22Rv1 (cell line): ENCODE measurements around the gene COQ5.

Experiments used
- CTCF ChIP-seq: fragments of 450-650 bp; IDR thresholded peaks from 2 replicates; pipeline ENCODE4 v1.5.1; 2017; ENCODE audit warnings: mild to moderate bottlenecking
- ZFX ChIP-seq: fragments of 450-650 bp; IDR thresholded peaks from 2 replicates; pipeline ENCODE4 v1.6.1; 2017; ENCODE audit warnings: antibody characterized with exemption, borderline replicate concordance

GRCh38 chr12:120468325-120468820, 60.6 kb downstream of the COQ5 start:
- TF ChIP-seq CTCF (no peak), ZFX (no peak)
